ENCODE data around the gene KCTD10. TPM values are rescaled to one million over a fixed set of nuclear protein-coding genes. Genes with fewer than 3 reads are reported as not detected.

The KCTD10 gene
- total RNA-seq, 1 experiment from 2014 or later, result 41.5 TPM

- no peak overlapping the region for H3K4me3 Mint-ChIP-seq (ENCODE audit: unreplicated experiment)
- H3K9me3 ChIP-seq, result no peaks in the 10 kb centered on the region
- BruUV-seq (replicated peaks), result no TSS peak
- peaks cover 25% of the 10 kb centered on the region for H3K36me3 Mint-ChIP-seq (ENCODE audit: insufficient read depth, unreplicated experiment)
- no peaks in the 10 kb centered on the region for H3K27me3 ChIP-seq (replicated peaks; ENCODE audit: control insufficient read depth, insufficient read depth, low read length)
- H3K27ac Mint-ChIP-seq (ENCODE audit: unreplicated experiment), result no peak overlapping the region
- intact Hi-C loops (cut with micrococcal nuclease; ENCODE audit: unreplicated experiment), result loop anchor here (5.0 kb wide), 1 partner anchor 47 kb away; no protein-coding TSS in a partner anchor
- CTCF ChIA-PET, result no interaction called here
- peaks cover 15% of the 10 kb centered on the region for H3K4me1 ChIP-seq
- no peaks in the 10 kb centered on the region for H3K4me1 Mint-ChIP-seq (ENCODE audit: low read depth, unreplicated experiment)
- H3K27me3 Mint-ChIP-seq (ENCODE audit: insufficient read depth, unreplicated experiment), result no peaks in the 10 kb centered on the region
- H3K9me3 Mint-ChIP-seq (ENCODE audit: unreplicated experiment), result no peaks in the 10 kb centered on the region
- no peak overlapping the region for H3K4me3 ChIP-seq (ENCODE audit: low read depth, low read length)
- H3K36me3 ChIP-seq (ENCODE audit: control insufficient read depth, insufficient read depth, low read length), result no peaks in the 10 kb centered on the region
- POLR2A ChIA-PET, result no interaction called here
- no peak for DNase-seq
- TF ChIP-seq CTCF (IDR thresholded peaks at IDR 0.05; ENCODE audit: insufficient read depth in 1 of 2, low read depth in 1 of 2, low read length in 1 of 2, severe bottlenecking in 1 of 2, unreplicated experiment in 1 of 2), result no peak
Observed at GRCh38 chr12:109479761-109480160, 2.7 kb upstream of the KCTD10 start.

- ChIA-PET CTCF (interaction anchor here (2.5 kb wide), 1 partner anchor 50 kb away, joined by 11 read pairs; no protein-coding TSS in a partner anchor), POLR2A (interaction anchor here (1.4 to 2.2 kb wide), 2 partner anchors 15 to 17 kb away, joined by 8 to 23 read pairs; no protein-coding TSS in a partner anchor)
- DNase-seq, result no peak
- H3K27ac Mint-ChIP-seq (ENCODE audit: unreplicated experiment), result peak overlapping the region; percentile 93
- H3K4me1 ChIP-seq, result peaks cover 15% of the 10 kb centered on the region
- no peaks in the 10 kb centered on the region for H3K36me3 ChIP-seq (ENCODE audit: control insufficient read depth, insufficient read depth, low read length)
- intact Hi-C loops (cut with micrococcal nuclease; ENCODE audit: unreplicated experiment), result loop anchor here (1.0 to 5.0 kb wide), 2 partner anchors 17 to 46 kb away; no protein-coding TSS in a partner anchor
- no peak for TF ChIP-seq CTCF (IDR thresholded peaks at IDR 0.05; ENCODE audit: insufficient read depth in 1 of 2, low read depth in 1 of 2, low read length in 1 of 2, severe bottlenecking in 1 of 2, unreplicated experiment in 1 of 2)
- no peaks in the 10 kb centered on the region for H3K9me3 Mint-ChIP-seq (ENCODE audit: unreplicated experiment)
- no peaks in the 10 kb centered on the region for H3K27me3 Mint-ChIP-seq (ENCODE audit: insufficient read depth, unreplicated experiment)
- H3K36me3 Mint-ChIP-seq (ENCODE audit: insufficient read depth, unreplicated experiment), result peaks cover 14% of the 10 kb centered on the region
- H3K4me1 Mint-ChIP-seq (ENCODE audit: low read depth, unreplicated experiment), result no peaks in the 10 kb centered on the region
- BruUV-seq (replicated peaks), result TSS peak; percentile 60
- peak overlapping the region; percentile 99 for H3K4me3 Mint-ChIP-seq (ENCODE audit: unreplicated experiment)
- peak overlapping the region; percentile 95 for H3K4me3 ChIP-seq (ENCODE audit: low read depth, low read length)
- H3K27me3 ChIP-seq (replicated peaks; ENCODE audit: control insufficient read depth, insufficient read depth, low read length), result no peaks in the 10 kb centered on the region
- no peaks in the 10 kb centered on the region for H3K9me3 ChIP-seq
Observed at GRCh38 chr12:109477963-109478315, 839 bp upstream of the KCTD10 start.

- Histone ChIP-seq H3K36me3 (ENCODE audit: control insufficient read depth, insufficient read depth, low read length) (no peaks in the 10 kb centered on the region), H3K4me1 (peaks cover 15% of the 10 kb centered on the region), H3K4me3 (ENCODE audit: low read depth, low read length) (peak overlapping the region; percentile 95), H3K27me3 (replicated peaks; ENCODE audit: control insufficient read depth, insufficient read depth, low read length) (no peaks in the 10 kb centered on the region), H3K9me3 (no peaks in the 10 kb centered on the region)
- peaks cover 14% of the 10 kb centered on the region for H3K36me3 Mint-ChIP-seq (ENCODE audit: insufficient read depth, unreplicated experiment)
- intact Hi-C loops (cut with micrococcal nuclease; ENCODE audit: unreplicated experiment), result loop anchor here (1.0 to 5.0 kb wide), 2 partner anchors 15 to 44 kb away; no protein-coding TSS in a partner anchor
- no TSS peak for BruUV-seq (replicated peaks)
- no peak for DNase-seq
- H3K27me3 Mint-ChIP-seq (ENCODE audit: insufficient read depth, unreplicated experiment), result no peaks in the 10 kb centered on the region
- no peaks in the 10 kb centered on the region for H3K4me1 Mint-ChIP-seq (ENCODE audit: low read depth, unreplicated experiment)
- ChIA-PET POLR2A (interaction anchor here (0.8 to 2.2 kb wide), 4 partner anchors 14 to 97 kb away, joined by 3 to 23 read pairs (median 6); partner anchors contain the start of genes MMAB and MVK), CTCF (interaction anchor here (1.0 to 2.5 kb wide), 2 partner anchors 16 to 49 kb away, joined by 8 to 11 read pairs; no protein-coding TSS in a partner anchor)
- H3K4me3 Mint-ChIP-seq (ENCODE audit: unreplicated experiment), result peak overlapping the region; percentile 99
- no peak for TF ChIP-seq CTCF (IDR thresholded peaks at IDR 0.05; ENCODE audit: insufficient read depth in 1 of 2, low read depth in 1 of 2, low read length in 1 of 2, severe bottlenecking in 1 of 2, unreplicated experiment in 1 of 2)
- peak overlapping the region; percentile 93 for H3K27ac Mint-ChIP-seq (ENCODE audit: unreplicated experiment)
- H3K9me3 Mint-ChIP-seq (ENCODE audit: unreplicated experiment), result no peaks in the 10 kb centered on the region
Observed at GRCh38 chr12:109476807-109477184, 304 bp downstream of the KCTD10 start.

Measured in Caco-2 (cell line).